GM21447 (cell line): ENCODE measurements around the gene HBS1L.

Experiments used
- ATAC-seq: cut with Tn5 transposase; IDR thresholded peaks from one replicate; pipeline ENCODE4 v1.9.1; 2021; ENCODE audit not compliant: unreplicated experiment

HBS1L gene

DNA sequence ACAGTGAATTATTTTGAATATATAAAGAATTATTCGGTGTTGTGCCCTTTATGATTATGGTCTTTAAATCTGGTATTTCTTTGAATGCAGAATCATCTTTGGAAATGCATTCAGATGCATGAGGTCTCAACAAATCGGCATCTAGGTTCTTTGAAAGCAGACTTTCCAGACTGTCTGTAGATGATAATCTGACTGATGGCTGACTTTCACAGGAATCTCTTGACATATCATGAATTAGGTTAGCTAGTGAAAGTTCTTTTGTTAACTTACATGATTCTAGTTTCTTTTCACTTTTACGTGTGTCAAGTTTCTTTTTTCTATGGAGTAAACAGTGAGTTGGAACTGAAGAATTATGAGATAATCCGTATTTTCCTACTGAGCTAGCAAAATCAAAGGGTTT is 17.1 kb downstream of the HBS1L start:
- ATAC-seq, result no peak

DNA sequence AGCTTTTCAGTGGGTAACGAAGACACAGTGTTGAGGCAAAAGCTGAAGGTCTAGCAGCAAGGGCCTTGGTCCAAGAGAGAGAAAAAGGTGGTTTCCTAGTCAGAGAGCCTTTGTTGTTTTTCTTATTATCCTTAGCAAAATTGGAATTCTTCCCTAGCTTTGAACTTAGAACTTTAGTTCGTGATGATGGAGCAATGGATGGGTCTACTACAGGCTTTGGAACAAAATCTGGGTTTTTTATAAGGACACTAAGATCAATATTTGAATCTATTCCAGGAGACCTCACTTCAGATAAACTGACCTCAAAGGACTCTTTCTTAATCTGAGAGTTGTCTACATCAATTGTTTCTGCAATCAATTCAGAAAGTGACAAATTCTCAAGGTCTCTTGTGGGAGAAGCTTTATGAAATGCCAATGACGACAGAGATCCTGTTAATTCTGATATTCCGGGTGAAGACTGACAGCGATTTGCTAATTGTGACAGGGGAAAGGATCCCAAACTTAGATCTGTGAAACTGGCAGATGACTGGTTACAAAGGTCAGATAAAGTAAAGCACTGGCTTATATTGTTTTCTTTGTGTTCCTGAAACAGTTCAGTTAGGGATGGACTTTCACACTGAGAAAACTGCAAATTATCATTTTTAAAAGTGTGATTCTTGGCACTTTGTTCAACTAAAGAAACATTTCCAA is 17.7 kb downstream of the HBS1L start:
- no peak for ATAC-seq

DNA sequence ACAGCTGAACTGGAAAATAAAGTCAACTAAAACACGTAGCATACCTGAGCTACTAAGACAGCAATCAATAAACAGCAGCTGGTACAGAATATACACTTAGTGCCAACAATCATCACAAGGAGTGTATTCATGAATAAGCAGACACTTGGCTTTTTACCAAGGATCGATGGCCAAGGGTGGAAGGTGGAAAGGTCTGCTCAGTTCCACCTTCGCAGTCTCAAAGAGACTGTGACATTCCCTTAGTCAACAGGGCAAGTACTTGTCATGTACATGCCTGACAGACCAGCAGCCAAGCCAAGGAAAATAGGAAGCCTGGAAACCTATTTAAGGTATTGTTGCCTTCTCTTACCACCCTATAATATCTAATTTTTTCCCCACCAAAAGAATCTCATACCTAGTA is 21.4 kb downstream of the HBS1L start:
- no peak for ATAC-seq

DNA sequence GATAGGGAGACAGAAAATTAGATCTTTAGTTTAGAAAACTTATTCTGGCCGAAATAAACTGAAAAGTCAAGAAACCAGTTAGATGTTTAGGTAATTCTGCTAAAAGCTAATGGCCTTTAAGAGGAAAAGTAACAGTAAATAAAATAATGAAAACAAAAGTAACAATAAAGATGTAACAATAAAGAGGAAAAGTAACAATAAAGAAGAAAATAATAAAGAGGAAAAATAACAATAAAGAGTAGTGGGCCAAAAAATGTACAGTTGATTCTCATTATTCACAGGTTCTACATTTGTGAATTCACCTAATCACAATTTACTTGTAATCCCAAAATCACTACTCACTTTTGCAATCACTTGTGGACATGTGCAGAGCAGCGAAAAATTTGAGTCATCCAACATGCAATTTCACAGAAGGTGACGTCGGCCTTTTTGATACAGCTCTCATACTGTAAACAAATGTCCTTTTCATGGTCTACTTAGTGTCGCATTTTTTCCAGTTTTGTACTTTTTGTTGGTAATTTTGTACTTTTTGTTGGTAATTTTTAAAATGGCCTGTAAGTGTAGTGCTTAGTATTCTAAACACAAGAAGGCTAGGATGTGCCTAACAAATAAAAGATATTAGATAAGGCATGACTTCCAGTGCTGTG is 24.0 kb downstream of the HBS1L start:
- ATAC-seq, result no peak

DNA sequence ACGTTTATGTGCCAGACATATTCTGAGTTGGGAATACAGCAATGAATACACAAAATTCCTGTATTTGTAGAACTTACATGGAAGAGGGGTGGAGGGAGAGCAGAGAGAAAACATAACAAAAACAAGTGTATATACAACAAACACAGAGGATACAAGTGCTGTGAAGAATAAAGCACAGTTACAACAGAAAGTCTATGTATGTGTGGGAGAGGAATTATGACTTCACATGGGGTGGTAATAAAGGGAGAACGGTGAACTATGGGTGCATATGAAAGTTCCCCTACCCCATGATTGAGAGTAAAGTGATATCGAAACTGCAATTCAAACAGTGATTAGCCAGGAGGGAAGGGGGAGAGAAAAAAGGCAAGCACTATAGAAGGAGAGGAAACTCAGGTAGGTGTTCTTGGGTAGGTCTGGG is 24.6 kb downstream of the HBS1L start:
- peak; percentile 91 for ATAC-seq

DNA sequence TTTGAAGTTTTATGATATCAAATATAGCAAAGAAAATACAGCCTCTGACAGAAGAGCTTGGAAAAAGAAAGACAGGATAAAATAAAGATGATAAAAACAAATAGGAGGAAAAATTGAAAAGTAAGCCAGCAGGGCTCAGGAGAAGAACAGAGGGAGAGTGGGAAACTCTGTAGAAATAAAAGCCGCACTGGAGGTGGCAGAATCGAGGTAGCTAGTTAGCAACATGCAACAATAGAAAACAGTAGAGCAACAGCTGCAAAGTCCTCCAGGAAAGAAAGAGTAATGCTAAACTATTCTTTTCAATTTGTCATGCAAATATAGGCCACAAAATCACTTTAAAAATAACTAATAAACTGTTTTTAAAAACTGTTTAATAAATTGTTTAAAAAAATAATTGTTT is 28.8 kb downstream of the HBS1L start:
- ATAC-seq, result no peak

DNA sequence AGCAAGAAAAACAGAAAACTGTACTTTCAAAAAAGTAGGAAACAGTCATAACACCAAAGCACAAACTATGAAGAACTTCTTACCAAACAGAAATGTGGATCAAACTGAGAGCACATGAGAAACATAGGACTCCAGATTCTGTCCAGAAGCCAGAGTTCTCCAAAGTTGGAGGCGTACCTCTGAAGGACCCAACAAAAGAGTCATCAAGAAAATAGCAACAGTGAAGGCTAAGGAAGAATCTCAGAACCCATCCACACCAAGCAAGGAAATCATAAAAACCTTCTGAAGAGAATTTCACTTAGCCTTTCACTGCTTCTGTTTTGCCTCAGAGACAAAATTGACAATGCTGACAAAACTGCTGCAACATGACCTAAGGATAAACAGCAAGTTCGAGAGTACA is 29.4 kb downstream of the HBS1L start:
- no peak for ATAC-seq

DNA sequence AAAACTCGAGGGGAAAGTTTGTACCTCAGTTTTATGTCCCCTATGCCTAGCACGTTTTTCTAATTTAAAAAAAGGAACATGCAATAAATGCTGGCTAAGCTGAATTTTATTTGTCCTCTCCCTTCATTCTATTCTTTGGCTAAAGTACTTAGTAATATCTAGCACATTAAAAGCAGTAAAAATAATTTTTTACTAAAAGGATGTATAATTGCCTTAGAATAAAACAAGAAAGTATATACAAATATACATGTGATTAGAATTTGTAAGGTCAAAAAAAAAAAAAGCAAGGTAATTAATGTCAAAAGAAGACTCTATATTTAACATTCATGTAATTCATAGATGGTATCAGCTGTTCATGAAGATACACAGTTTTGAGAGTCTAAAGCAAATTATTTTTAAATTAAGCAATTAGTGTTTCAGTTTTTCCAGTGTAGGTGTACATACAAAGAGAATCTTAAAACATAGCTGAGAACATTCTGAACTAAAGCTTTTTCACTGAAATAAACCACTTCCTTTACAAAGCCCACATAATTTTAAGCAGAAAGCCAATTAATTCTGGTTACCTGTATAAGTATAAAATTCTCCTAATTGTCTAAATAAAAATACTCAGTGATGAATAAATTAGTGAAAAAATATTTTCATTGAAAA is 32.4 kb downstream of the HBS1L start:
- no peak for ATAC-seq

DNA sequence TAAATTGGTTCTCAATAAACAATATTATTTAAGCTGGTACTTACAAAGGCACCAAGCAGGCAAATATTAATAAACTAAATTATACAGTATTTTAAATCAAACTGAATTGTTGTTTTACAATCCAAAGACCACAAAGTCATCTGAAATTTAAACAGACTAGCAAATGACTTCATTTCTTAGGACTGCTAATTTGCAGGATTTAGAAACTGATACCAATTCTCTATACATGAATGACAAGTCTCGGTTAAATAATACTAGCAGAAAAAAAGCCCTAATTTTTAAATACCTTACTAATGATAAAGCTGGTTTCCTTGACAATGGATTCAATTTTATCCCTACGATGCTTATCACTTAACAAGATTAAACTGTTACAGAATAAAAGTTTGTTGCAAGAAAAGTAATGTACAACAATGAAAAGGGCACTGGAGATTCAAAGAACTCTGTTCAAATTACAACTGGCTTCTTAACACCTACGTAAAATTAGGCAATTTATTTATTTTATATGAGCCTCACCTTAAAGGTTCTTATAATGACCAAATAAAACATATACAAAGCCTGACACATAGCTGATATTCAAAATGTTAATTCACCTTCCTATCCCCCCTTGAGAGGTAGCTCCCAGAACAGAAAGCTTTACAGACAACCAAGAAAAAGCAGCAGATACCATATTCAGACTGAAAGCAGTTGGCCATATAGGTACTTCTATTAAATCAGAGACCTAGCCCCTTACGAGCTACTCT is 33.1 kb downstream of the HBS1L start:
- no peak for ATAC-seq

DNA sequence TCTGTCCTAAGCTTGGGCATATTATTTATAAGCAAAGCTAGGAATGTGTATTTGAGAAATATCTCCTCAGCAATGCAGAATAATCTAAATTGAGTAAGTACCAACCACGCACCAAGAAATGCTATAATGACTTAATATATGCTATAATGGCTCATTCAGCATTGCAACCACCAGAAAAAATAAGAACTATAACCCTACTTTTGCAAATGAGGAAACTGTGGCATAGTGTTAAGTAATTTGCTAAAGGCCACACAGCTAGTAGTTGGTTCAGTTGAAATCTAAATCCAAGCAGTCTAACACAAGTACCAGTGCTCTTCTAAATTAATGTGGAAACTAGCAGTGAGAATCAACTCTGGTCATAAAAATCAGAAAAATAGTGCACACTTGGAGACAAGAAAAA is 35.7 kb downstream of the HBS1L start:
- no peak for ATAC-seq

DNA sequence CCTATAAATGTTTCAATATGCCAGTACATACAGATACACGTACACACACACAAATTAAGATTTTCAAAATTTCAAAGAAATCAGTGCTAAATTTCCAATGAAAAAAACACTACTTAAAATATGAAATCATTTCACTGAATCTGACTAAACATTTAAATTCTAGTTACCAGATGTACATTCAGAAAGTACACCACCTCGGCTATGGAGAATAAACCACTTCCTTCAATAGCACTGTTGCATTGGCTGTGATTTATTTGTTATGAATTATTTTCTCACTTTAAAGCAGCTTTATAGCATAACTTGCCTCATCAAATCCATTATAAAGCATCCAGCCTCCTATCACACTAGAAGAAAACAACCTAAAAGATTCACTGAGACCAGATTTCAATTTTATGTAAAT is 36.6 kb downstream of the HBS1L start:
- ATAC-seq, result no peak

DNA sequence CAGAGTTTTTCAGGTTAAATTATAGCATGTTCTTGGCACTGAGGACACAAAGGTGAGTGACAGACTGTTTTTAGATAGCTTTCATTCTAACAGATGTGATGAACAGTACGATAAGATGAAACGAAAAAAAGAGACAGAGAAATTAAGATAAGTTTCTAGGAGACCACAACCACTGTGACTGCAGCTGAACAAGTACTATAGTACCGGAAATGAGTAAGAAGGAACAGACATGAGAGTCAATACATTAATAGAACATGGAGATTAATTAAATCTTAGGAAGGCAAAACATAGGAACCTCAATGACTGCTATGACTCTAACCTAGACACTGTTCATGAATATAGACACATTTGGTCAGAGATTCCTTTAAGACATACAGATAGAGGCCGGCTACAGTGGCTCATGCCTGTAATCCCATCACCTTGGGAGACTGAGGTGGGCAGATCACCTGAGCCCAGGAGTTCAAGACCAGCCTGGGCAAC is 40.2 kb downstream of the HBS1L start:
- peak; percentile 94 for ATAC-seq

DNA sequence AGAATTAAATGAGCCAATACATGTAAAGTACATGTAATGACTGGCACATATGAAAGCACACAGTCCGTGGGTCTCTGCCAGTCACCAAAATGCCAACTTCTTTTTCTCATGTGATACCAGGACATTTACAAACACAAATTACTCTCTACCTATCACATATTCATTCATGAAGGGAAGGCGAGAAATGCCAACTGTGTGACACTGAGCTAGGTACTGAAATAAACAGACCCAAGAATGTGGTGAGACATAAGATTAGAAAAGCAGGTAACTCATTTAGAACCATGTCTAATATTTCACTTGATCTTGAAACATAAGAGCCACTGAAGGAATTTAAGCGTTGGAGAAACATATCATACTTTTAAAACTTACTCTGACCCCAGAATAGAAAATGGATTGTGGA is 41.4 kb downstream of the HBS1L start:
- no peak for ATAC-seq

DNA sequence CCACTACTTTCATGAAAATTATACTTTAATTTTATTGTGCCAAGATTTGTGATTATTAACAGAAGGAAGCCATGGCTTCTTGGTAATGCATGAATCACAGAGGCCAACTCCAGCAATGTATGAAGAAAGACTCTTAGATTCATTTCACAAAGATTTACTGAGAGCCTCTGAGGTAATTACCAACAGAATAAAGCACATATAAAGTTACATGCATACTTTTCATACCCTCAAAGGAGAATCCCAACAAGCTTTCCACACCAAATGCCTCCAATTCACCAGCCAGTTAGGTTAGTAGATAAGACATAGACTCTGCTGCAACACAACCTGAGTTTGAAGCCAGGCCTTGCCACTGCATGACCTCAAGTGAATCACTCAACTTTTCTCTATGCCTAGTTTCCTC is 41.9 kb downstream of the HBS1L start:
- ATAC-seq, result no peak

DNA sequence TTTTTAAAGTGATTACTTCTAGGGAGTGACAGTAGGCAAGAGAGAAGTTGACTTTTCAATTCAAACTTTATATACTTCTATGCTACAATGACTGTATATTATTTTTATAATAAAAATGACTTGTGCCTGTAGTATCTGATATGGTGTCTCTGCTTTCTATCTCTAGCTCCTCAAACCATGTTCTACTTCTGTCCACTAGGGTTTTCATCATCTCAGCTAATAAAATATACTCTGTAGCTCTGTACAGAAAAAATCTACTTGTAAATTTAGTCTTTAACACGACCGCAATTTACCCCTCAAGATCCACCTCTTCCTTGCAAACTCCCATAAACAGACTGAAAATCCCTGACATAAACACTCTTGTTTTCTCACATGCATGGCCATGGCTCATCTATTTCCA is 42.3 kb downstream of the HBS1L start:
- no peak for ATAC-seq

DNA sequence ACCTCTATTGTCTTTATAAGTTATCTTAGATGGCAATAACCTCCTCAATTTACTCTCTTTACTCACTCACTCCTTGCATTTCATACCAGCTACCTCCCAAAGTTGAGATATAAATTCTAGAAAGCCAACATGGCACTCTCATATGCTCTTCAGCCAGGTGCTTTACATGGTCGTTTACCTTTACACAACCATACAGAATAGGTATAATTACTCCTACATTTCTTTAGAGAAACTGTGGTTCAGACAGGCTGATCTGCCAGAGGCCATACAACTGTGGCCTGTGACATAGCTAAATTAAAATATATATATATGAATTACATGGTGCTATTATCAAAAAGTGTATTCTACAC is 45.7 kb downstream of the HBS1L start:
- ATAC-seq, result no peak

DNA sequence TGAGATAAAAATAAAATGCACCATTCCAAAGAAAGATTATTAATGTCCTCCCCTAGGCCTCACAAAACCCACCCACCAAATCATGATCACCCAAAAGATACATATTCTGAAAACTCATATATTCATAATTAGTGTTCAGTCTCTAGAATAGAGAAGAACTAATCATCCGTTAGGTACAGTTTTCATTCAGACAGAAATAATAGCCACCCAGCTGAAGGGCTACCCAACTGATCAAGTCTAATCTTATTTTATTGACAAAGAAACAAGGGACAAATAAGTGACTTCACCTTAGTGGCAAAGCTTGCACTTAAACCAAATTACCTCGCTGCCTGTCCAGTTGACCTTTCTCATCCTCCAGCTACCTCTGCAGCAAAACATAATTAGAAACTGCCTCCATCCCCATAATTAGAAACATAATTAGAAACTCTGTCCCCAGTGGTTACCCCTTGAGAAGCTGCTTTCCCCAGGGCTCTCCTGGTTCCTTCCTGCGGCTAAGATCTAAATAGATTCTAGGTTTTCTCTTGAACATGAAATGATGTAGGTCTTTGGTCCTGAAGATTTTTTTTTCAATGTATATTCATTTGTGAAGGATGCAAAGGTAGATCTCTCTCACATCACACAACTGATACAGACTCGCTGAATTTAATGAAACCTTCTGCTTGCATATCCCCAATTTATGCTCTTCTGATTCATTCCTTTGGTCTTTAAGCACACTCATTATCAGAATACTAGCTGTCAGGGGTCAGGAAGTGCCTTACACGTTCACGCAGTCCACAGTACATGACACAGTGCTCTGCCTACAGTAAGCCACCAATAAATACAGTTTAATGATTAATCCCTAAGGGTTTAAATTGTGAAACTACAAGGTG is 46.3 kb downstream of the HBS1L start:
- ATAC-seq, result peak; percentile 93

DNA sequence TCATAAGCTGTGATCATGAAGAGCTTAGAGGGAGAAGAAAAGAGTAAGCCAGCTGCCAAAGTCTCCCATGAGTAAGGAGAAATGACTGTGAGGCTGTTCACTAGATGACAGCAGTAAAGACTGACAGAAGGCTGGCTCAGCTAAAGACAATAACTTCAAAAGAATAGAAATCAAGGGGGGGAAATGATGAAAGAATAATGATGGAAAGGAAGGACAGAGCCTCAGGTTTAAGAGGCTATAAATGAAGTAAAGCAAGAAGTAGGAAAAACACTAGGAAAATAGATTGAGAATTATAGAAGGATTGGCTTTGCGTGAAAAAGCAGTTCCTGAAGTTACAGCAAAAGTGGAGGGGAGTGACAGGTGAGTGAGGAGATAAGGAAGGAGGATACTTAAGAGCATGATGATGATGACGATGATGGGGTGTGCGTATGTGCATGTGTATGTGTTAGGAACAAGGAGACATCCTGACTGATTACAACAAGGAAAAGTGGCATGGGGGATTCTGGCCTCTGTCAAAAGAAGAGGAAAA is 48.2 kb downstream of the HBS1L start:
- ATAC-seq, result no peak

DNA sequence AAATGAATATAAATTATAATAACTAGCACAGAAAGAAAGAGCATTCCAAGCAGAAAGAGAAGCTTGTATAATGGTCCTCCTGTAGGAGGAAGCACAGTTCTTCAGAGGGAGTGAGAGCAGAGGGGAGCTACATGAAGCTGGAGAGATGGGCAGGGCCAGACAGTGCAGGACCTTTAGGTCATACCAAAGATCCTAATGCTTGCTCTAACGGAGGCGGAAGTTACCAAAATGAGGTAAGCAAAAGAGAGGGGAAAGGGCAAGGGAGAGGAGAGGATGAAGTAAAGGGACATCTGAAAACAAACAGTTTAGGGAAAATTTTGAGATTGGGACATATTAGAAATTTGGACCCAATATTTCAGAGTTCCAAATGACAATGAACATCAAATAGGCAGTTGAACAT is 50.2 kb downstream of the HBS1L start:
- no peak for ATAC-seq

DNA sequence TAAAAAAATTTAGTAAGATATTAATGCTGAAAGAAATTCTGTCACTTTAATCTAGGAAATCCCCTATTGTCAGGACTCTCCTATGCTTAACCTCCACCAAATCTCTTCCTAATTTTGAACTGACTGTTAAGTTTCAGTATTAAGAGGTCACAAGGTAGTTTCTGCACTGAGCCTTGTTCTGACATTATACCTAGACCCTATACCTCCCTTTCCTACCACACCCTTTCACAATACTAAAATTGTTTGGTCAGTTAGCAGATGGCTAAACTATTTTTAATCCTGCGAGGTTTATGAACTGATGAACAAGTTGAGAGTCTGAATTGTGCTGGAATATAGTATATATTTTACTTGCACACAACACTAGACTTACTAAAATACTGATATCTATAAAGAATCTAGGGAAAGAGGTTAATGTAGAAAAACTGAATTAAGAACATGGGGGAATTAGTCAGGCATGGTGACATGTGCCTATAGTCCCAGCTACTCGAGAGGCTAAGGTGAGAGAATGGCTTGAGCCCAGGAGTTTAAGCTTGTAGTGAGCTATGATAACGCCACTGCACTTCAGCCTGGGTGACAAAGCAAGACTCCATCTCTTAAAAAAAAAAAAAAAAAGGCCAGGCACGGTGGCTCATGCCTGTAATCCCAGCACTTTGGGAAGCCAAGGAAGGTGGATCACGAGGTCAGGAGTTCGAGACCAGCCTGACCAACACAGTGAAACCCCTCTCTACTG is 51.5 kb downstream of the HBS1L start:
- peak; percentile 99 for ATAC-seq
